Loucy (cell line): ENCODE results near the gene BACE2.

Experiments
- H2AFZ ChIP-seq: fragments of 200-600 bp; sonication (generic); 2 replicates; pipeline ENCODE4 v1.6.0; 2016; ENCODE audit warnings: antibody characterized with exemption, mild to moderate bottlenecking, low read length, moderate library complexity
- H3F3A ChIP-seq: fragments of 200-600 bp; 2 replicates; pipeline ENCODE4 v1.6.0; 2016; ENCODE audit warnings: antibody characterized with exemption, low read depth, mild to moderate bottlenecking
- H3K27me3 ChIP-seq: fragments of 200-600 bp; sonication (generic); 2 replicates; pipeline ENCODE4 v1.6.1; 2014; ENCODE audit warnings: low read length, mild to moderate bottlenecking; ENCODE audit not compliant: insufficient read depth, poor library complexity, severe bottlenecking
- H3K36me3 ChIP-seq: fragments of 200-600 bp; sonication (generic); 2 replicates; pipeline ENCODE4 v1.6.1; 2016; ENCODE audit warnings: low read length; ENCODE audit not compliant: insufficient read depth
- H3K4me1 ChIP-seq: fragments of 200-600 bp; sonication (generic); 2 replicates; pipeline ENCODE4 v1.5.1; 2014; ENCODE audit warnings: low read length, mild to moderate bottlenecking; ENCODE audit not compliant: insufficient read depth, poor library complexity, severe bottlenecking
- H3K4me2 ChIP-seq: fragments of 200-600 bp; sonication (generic); 2 replicates; pipeline ENCODE4 v1.6.0; 2014; ENCODE audit warnings: antibody characterized with exemption, low read length, low read depth, mild to moderate bottlenecking; ENCODE audit not compliant: poor library complexity, severe bottlenecking
- H3K4me3 ChIP-seq: fragments of 200-600 bp; sonication (generic); 2 replicates; pipeline ENCODE4 v1.5.1; 2014; ENCODE audit warnings: low read length, mild to moderate bottlenecking, mixed read lengths; ENCODE audit not compliant: poor library complexity, severe bottlenecking
- H3K79me2 ChIP-seq: fragments of 200-600 bp; sonication (generic); 2 replicates; pipeline ENCODE4 v1.6.1; 2014; ENCODE audit warnings: low read length; ENCODE audit not compliant: insufficient read depth
- H3K9ac ChIP-seq: fragments of 200-600 bp; sonication (generic); 2 replicates; pipeline ENCODE4 v1.6.0; 2014; ENCODE audit warnings: mild to moderate bottlenecking, low read depth, low read length, moderate library complexity; ENCODE audit not compliant: poor library complexity, severe bottlenecking
- H3K9me2 ChIP-seq: fragments of 200-600 bp; sonication (generic); replicated peaks from 2 replicates; pipeline ENCODE4 v1.6.1; 2016; ENCODE audit warnings: low read depth, low read length, mixed read lengths
- H3K9me3 ChIP-seq: fragments of 200-600 bp; sonication (generic); 2 replicates; pipeline ENCODE4 v1.6.1; 2014; ENCODE audit warnings: mild to moderate bottlenecking, antibody characterized with exemption, low read length, low read depth; ENCODE audit not compliant: insufficient read depth
- H4K20me1 ChIP-seq: fragments of 200-600 bp; sonication (generic); 2 replicates; pipeline ENCODE4 v1.6.0; 2014; ENCODE audit warnings: antibody characterized with exemption, low read length, mild to moderate bottlenecking; ENCODE audit not compliant: insufficient read depth, poor library complexity, severe bottlenecking
- CTCF ChIP-seq: fragments of 200-600 bp; sonication (generic); conservative IDR thresholded peaks from 2 replicates; pipeline ENCODE4 v1.5.1; 2014; ENCODE audit warnings: mild to moderate bottlenecking, antibody characterized with exemption, low read length
- EZH2phosphoT487 ChIP-seq: fragments of 200-600 bp; IDR thresholded peaks from 2 replicates; pipeline ENCODE4 v1.6.1; 2018; ENCODE audit warnings: antibody characterized with exemption, mild to moderate bottlenecking, moderate library complexity, borderline replicate concordance

The BACE2 gene

GRCh38 chr21:41130883-41131282, 37.1 kb upstream of the BACE2 start:
- no peak overlapping the region for H2AFZ ChIP-seq
- TF ChIP-seq EZH2phosphoT487 = no peak
- TF ChIP-seq CTCF = no peak
- H4K20me1 ChIP-seq = no peaks in the 10 kb centered on the region
- H3K9me3 ChIP-seq = no peaks in the 10 kb centered on the region
- H3K27me3 ChIP-seq = no peaks in the 10 kb centered on the region
- no peak overlapping the region for H3K9ac ChIP-seq
- no peaks in the 10 kb centered on the region for H3K36me3 ChIP-seq
- H3K4me1 ChIP-seq = no peaks in the 10 kb centered on the region
- no peaks in the 10 kb centered on the region for H3K79me2 ChIP-seq
- H3K4me3 ChIP-seq = no peak overlapping the region
- no peaks in the 10 kb centered on the region for H3K9me2 ChIP-seq
- no peak overlapping the region for H3K4me2 ChIP-seq
- no peaks in the 10 kb centered on the region for H3F3A ChIP-seq

- no peaks in the 10 kb centered on the region for H4K20me1 ChIP-seq
- no peak overlapping the region for H3K4me2 ChIP-seq
- H3K27me3 ChIP-seq = no peaks in the 10 kb centered on the region
- TF ChIP-seq CTCF (peak; percentile 75), EZH2phosphoT487 (no peak)
- no peaks in the 10 kb centered on the region for H3K4me1 ChIP-seq
- H3K36me3 ChIP-seq = no peaks in the 10 kb centered on the region
- no peak overlapping the region for H3K4me3 ChIP-seq
- H3K79me2 ChIP-seq = no peaks in the 10 kb centered on the region
- no peaks in the 10 kb centered on the region for H3F3A ChIP-seq
- H3K9me2 ChIP-seq = no peaks in the 10 kb centered on the region
- H2AFZ ChIP-seq = peak overlapping the region; percentile 78
- H3K9me3 ChIP-seq = no peaks in the 10 kb centered on the region
- no peak overlapping the region for H3K9ac ChIP-seq
These were observed 34.0 kb upstream of the BACE2 start for GRCh38 chr21:41133874-41134522.

- Histone ChIP-seq H2AFZ (no peak overlapping the region), H3K27me3 (no peaks in the 10 kb centered on the region), H3K9me3 (no peaks in the 10 kb centered on the region), H3K79me2 (no peaks in the 10 kb centered on the region), H3K36me3 (no peaks in the 10 kb centered on the region), H3F3A (no peaks in the 10 kb centered on the region), H3K4me1 (no peaks in the 10 kb centered on the region), H3K9ac (no peak overlapping the region), H3K4me2 (no peak overlapping the region), H3K9me2 (no peaks in the 10 kb centered on the region), H3K4me3 (no peak overlapping the region), H4K20me1 (no peaks in the 10 kb centered on the region)
- TF ChIP-seq CTCF (no peak), EZH2phosphoT487 (no peak)
These were observed 32.2 kb upstream of the BACE2 start for GRCh38 chr21:41135746-41136145.
